ENCODE results near the gene FUT2.
A peak's percentile ranks its signal among the peaks of the same experiment; 100 is the strongest.
"Not testable (repeated sequence)": the region's sequence is repeated elsewhere in the genome, so short reads cannot be mapped to it uniquely, and the experiment has no call there.

FUT2 gene

GRCh38 chr19:48695743-48696352 is at the start of gene FUT2:
Gene FUT2 (plus strand): TSS chr19:48695971. CDS start chr19:48702957, 6,986 bp downstream.
- DNase-seq, result no peak

- peak; percentile 75 for DNase-seq
Measured at GRCh38 chr19:48646001-48646721, 49.6 kb upstream of the FUT2 start, which contains the start of gene CA11. Gene CA11 (minus strand): TSS chr19:48646187. CDS start chr19:48645632, 555 bp downstream.

- no peak for DNase-seq
Measured at GRCh38 chr19:48646722-48647216, 49.0 kb upstream of the FUT2 start.

- no peak for DNase-seq
Measured at GRCh38 chr19:48648134-48648533, 47.6 kb upstream of the FUT2 start.

GRCh38 chr19:48650974-48651682 is 44.6 kb upstream of the FUT2 start:
- no peak for DNase-seq

- peak; percentile 42 for DNase-seq
Measured at GRCh38 chr19:48651683-48652048, 44.1 kb upstream of the FUT2 start.

- no peak for DNase-seq
Measured at GRCh38 chr19:48654299-48655059, 41.3 kb upstream of the FUT2 start.

- DNase-seq, result no peak
Measured at GRCh38 chr19:48656840-48657474, 38.8 kb upstream of the FUT2 start.

GRCh38 chr19:48657828-48658227 is 37.9 kb upstream of the FUT2 start:
- not testable (repeated sequence) for DNase-seq

GRCh38 chr19:48658483-48658882 is 37.3 kb upstream of the FUT2 start:
- no peak for DNase-seq

GRCh38 chr19:48659768-48660167 is 36.0 kb upstream of the FUT2 start:
- DNase-seq, result peak; percentile 77

GRCh38 chr19:48660852-48661710 is 34.7 kb upstream of the FUT2 start:
- DNase-seq, result peak; percentile 95

GRCh38 chr19:48661711-48662090 is 34.1 kb upstream of the FUT2 start:
- DNase-seq, result no peak

GRCh38 chr19:48663667-48664066 is 32.1 kb upstream of the FUT2 start:
- DNase-seq, result no peak

- DNase-seq, result no peak
Measured at GRCh38 chr19:48664476-48664875, 31.3 kb upstream of the FUT2 start.

GRCh38 chr19:48665786-48666185 is 30.0 kb upstream of the FUT2 start:
- no peak for DNase-seq

- DNase-seq, result no peak
Measured at GRCh38 chr19:48668332-48668731, 27.4 kb upstream of the FUT2 start.

- DNase-seq, result no peak
Measured at GRCh38 chr19:48668761-48669160, 27.0 kb upstream of the FUT2 start.

GRCh38 chr19:48669903-48670668 is 25.7 kb upstream of the FUT2 start:
- no peak for DNase-seq

GRCh38 chr19:48670699-48671445 is 24.9 kb upstream of the FUT2 start:
- no peak for DNase-seq
